A549 (cell line): ENCODE measurements around the gene AURKA. TPM values are rescaled to one million over a fixed set of nuclear protein-coding genes. Genes with fewer than 3 reads are reported as not detected.

Source experiments
- ATAC-seq, 2 experiments: fragments of 200-7000 bp in 1 of 2; fragments of >200 bp in 1 of 2; cut with Nextera tagmentation in 1 of 2; cut with Tn5 transposase in 1 of 2; 3 replicates each; pipeline versions ENCODE4 v1.8.0 to v1.9.1; 2018 to 2020; ENCODE audit warnings: mild to moderate bottlenecking in 1 of 2, moderate library complexity in 1 of 2
- CTCF ChIA-PET: fragments of 300-600 bp; sonication (Branson Sonifier 250); formaldehyde crosslinking; extraction: SDS; loops from one replicate; lab custom pipeline; 2021; ENCODE audit warnings: antibody characterized with exemption, inconsistent platforms; lab: Yijun Ruan, JAX
- POLR2A ChIA-PET: fragments of 350-600 bp; formaldehyde crosslinking; extraction: SDS; loops from one replicate; lab custom pipeline; 2021; ENCODE audit warnings: antibody characterized with exemption, inconsistent platforms; lab: Yijun Ruan, JAX
- DNase-seq, 2 experiments: peaks; one replicate each; pipeline versions ENCODE4 v3.0.0 to v3.0.0-alpha.2; 2011 to 2016; ENCODE audit warnings: low read depth in 1 of 2, low spot score in 1 of 2
- FAIRE-seq: peaks from 2 replicates; lab custom pipeline; 2011; peaks lifted over from hg19 to GRCh38; lab: Jason Lieb, UNC
- H3K27ac ChIP-seq, 2 experiments: fragments of >200 bp; sonication (Bioruptor Twin); formaldehyde crosslinking; 3 replicates each; pipeline ENCODE4 v1.5.1; 2016 to 2017
- H3K4me1 ChIP-seq: fragments of >200 bp; sonication (Bioruptor Twin); formaldehyde crosslinking; 3 replicates; pipeline ENCODE4 v1.6.1; 2016
- H3K4me2 ChIP-seq: fragments of >200 bp; sonication (Bioruptor Twin); formaldehyde crosslinking; 3 replicates; pipeline ENCODE4 v1.6.1; 2016
- H3K4me3 ChIP-seq: fragments of >200 bp; sonication (Bioruptor Twin); formaldehyde crosslinking; 3 replicates; pipeline ENCODE4 v1.5.1; 2016
- H3K9me3 ChIP-seq: fragments of >200 bp; sonication (Bioruptor Twin); formaldehyde crosslinking; 3 replicates; pipeline ENCODE4 v1.6.1; 2016
- CBX2 ChIP-seq: fragments of 200-600 bp; sonication (generic); IDR thresholded peaks from 2 replicates; pipeline ENCODE4 v1.6.1; 2016; ENCODE audit warnings: low read depth, mild to moderate bottlenecking, borderline replicate concordance
- CTCF ChIP-seq: fragments of >200 bp; sonication (Bioruptor Twin); formaldehyde crosslinking; IDR thresholded peaks from 3 replicates; pipeline ENCODE4 v1.5.1; 2016
- E2F6 ChIP-seq: IDR thresholded peaks from 2 replicates; pipeline ENCODE4 v1.6.1; 2012; ENCODE audit warnings: low read depth, borderline replicate concordance
- GATA3 ChIP-seq: IDR thresholded peaks from 2 replicates; pipeline ENCODE4 v1.6.1; 2012; ENCODE audit warnings: borderline replicate concordance
- HEYL ChIP-seq: fragments of 250-450 bp; sonication (Bioruptor Pico); IDR thresholded peaks from 2 replicates; pipeline ENCODE4 v1.8.0; 2021; ENCODE audit warnings: mild to moderate bottlenecking, moderate library complexity
- HOXA7 ChIP-seq: fragments of 250-450 bp; sonication (Bioruptor Pico); IDR thresholded peaks from 2 replicates; pipeline ENCODE4 v1.5.0; 2020; ENCODE audit warnings: mild to moderate bottlenecking, moderate library complexity
- JUNB ChIP-seq: fragments of >200 bp; sonication (Bioruptor Twin); formaldehyde crosslinking; IDR thresholded peaks from 2 replicates; pipeline ENCODE4 v1.6.1; 2016
- MAZ ChIP-seq: fragments of 150-350 bp; IDR thresholded peaks from 2 replicates; pipeline ENCODE4 v1.6.1; 2014; ENCODE audit warnings: antibody characterized with exemption, low read depth, low read length, borderline replicate concordance
- NFE2L2 ChIP-seq: fragments of 150-350 bp; conservative IDR thresholded peaks from 2 replicates; pipeline ENCODE4 v1.6.1; 2014; ENCODE audit warnings: low read length
- PHF8 ChIP-seq: fragments of 200-600 bp; sonication (generic); IDR thresholded peaks from 2 replicates; pipeline ENCODE4 v1.6.1; 2016; ENCODE audit warnings: low read depth, mild to moderate bottlenecking, antibody characterized with exemption, moderate library complexity, borderline replicate concordance
- POLR2A ChIP-seq: IDR thresholded peaks from 2 replicates; pipeline ENCODE4 v1.6.1; 2012; ENCODE audit warnings: mild to moderate bottlenecking, low read length
- RFX5 ChIP-seq: fragments of 450-650 bp; IDR thresholded peaks from 2 replicates; pipeline ENCODE4 v1.7.1; 2014; ENCODE audit warnings: antibody characterized with exemption, mild to moderate bottlenecking, moderate library complexity
- RNF2 ChIP-seq: fragments of 200-600 bp; sonication (generic); IDR thresholded peaks from 2 replicates; pipeline ENCODE4 v1.6.1; 2016; ENCODE audit warnings: low read depth, mild to moderate bottlenecking, antibody characterized with exemption, moderate library complexity, borderline replicate concordance
- TP53 ChIP-seq: fragments of 250-450 bp; sonication (Bioruptor Pico); IDR thresholded peaks from 2 replicates; pipeline ENCODE4 v1.5.0; 2021; ENCODE audit warnings: mild to moderate bottlenecking, moderate library complexity
- WGBS: methylation state at CpG from one replicate; pipeline ENCODE4 v1.1.6; 2017; ENCODE audit errors: missing lambda C conversion rate; 5-methylcytosine and 5-hydroxymethylcytosine counted together
- polyA plus RNA-seq, 4 experiments: library from polyadenylated mRNA; depleted of rRNA in 3 of 4; stranded (reverse); fragments of >200 nt; fragmentation: RNase III in 1 of 4; extraction: RNeasy Plus Mini Kit Qiagen cat#74134 plus additional on column Dnase treatment in 1 of 4; gene quantifications; 2 replicates in 3 of 4; 3 replicates in 1 of 4; pipeline ENCODE4 v1.2.3, GENCODE V29; 2011 to 2017
- TF ChIP-seq, protein P1 (sequence below): IDR thresholded peaks from 2 replicates; pipeline ENCODE4 v1.6.1; 2012
- TF ChIP-seq, protein P2 (sequence below): fragments of 450-650 bp; IDR thresholded peaks from 2 replicates; pipeline ENCODE4 v1.6.1; 2014; ENCODE audit warnings: antibody characterized with exemption

The AURKA gene
- polyA plus RNA-seq, 2 of the 4 experiments (the other 2 are of a cell fraction): 117 to 123 TPM

DNA sequence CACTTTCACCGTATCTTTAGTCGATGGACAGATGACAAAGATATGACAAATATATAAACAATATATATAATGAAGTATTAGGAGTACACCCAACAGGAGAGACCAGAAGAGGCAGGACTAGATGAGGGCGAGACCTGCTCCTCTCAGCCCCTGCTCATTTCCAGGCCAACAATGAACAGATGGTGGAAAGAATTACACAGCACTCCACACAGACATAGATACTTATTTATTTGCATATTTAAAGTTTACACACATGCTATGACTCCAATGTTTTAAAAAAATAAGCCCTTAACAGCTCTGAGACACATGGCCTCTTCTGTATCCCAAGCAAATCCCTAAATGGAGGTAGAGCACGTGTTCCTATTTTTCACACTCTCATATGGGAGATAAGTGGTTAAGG lies 22.8 kb downstream of the AURKA start:
- no peak for ATAC-seq
- Histone ChIP-seq H3K9me3 (no peaks in the 10 kb centered on the region), H3K4me3 (no peak overlapping the region), H3K4me2 (no peak overlapping the region), H3K4me1 (peaks cover 7% of the 10 kb centered on the region), H3K27ac (no peak overlapping the region)
- WGBS: 90% methylated on average over 4 of the region's 4 CpGs
- TF ChIP-seq PHF8 (no peak), HEYL (CRISPR knock-in tag) (no peak), CBX2 (no peak), HOXA7 (CRISPR knock-in tag) (no peak), CTCF (no peak), TP53 (no peak), GATA3 (no peak), NFE2L2 (no peak), RNF2 (no peak), POLR2A (no peak), RFX5 (no peak), E2F6 (no peak), JUNB (no peak)
- TF ChIP-seq, protein P1, sequence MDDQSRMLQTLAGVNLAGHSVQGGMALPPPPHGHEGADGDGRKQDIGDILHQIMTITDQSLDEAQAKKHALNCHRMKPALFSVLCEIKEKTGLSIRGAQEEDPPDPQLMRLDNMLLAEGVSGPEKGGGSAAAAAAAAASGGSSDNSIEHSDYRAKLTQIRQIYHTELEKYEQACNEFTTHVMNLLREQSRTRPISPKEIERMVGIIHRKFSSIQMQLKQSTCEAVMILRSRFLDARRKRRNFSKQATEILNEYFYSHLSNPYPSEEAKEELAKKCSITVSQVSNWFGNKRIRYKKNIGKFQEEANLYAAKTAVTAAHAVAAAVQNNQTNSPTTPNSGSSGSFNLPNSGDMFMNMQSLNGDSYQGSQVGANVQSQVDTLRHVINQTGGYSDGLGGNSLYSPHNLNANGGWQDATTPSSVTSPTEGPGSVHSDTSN: no peak
- TF ChIP-seq, protein P2, sequence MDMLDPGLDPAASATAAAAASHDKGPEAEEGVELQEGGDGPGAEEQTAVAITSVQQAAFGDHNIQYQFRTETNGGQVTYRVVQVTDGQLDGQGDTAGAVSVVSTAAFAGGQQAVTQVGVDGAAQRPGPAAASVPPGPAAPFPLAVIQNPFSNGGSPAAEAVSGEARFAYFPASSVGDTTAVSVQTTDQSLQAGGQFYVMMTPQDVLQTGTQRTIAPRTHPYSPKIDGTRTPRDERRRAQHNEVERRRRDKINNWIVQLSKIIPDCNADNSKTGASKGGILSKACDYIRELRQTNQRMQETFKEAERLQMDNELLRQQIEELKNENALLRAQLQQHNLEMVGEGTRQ: no peak
- DNase-seq: no peak
- FAIRE-seq: no peak
- ChIA-PET POLR2A (interaction anchor here (1.5 kb wide), 1 partner anchor 10 kb away, joined by 5 read pairs; the partner anchor contains the start of gene FAM210B), CTCF (no interaction called here)

- TF ChIP-seq TP53 (0 out of 2 replicates have a peak, but pooled peaks have one; percentile 19), PHF8 (no peak)
- TF ChIP-seq, protein P1: no peak
- no peak overlapping the region for H3K4me3 ChIP-seq
- H3K4me1 ChIP-seq: peaks cover under 1% of the 10 kb centered on the region; the same call in 2 of the 3 replicates
- POLR2A ChIA-PET: interaction anchor here (1.5 kb wide), 1 partner anchor 10 kb away, joined by 5 read pairs; the partner anchor contains the start of gene FAM210B
- DNase-seq (no peak), ATAC-seq (no peak), FAIRE-seq (no peak)
- no peak overlapping the region for H3K4me2 ChIP-seq
- no peaks in the 10 kb centered on the region for H3K9me3 ChIP-seq
- 85% methylated on average over 6 of the region's 6 CpGs for WGBS
- CTCF ChIA-PET: interaction anchor here (1.1 kb wide), 1 partner anchor 25 kb away, joined by 4 read pairs; no protein-coding TSS in a partner anchor
- no peak overlapping the region for H3K27ac ChIP-seq
Measured at GRCh38 chr20:56368351-56369134, 23.5 kb downstream of the AURKA start.

DNA sequence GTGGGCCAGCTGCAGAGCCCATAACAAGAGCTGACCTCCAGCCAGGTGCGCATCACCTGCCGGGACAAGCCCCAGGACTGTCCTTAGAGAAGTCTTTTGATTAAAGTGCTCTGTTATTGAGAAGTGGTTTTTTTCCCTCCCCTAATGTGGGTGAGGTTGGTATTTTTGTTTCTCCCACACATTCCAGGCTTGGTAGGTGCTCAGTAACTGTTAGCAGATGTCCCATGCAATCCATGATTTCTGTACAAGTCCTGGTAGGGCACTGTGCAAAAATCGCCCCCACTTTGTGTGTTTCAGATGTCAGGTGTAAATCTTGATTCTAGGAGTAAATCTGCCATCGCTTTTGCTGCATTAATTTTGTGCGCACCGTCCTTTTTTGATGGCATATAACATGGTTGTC lies 28.5 kb downstream of the AURKA start:
- Histone ChIP-seq H3K9me3 (no peaks in the 10 kb centered on the region), H3K4me2 (no peak overlapping the region), H3K4me1 (no peaks in the 10 kb centered on the region), H3K4me3 (no peak overlapping the region), H3K27ac (no peak overlapping the region)
- POLR2A ChIA-PET: no interaction called here
- no peak for ATAC-seq
- no peak for DNase-seq
- CTCF ChIA-PET: no interaction called here
- no peak for FAIRE-seq
- WGBS: 82% methylated on average over 6 of the region's 6 CpGs
- TF ChIP-seq MAZ: no peak
- TF ChIP-seq RNF2: no peak
